ENCODE results near the gene FREM2.

Gene FREM2

DNA sequence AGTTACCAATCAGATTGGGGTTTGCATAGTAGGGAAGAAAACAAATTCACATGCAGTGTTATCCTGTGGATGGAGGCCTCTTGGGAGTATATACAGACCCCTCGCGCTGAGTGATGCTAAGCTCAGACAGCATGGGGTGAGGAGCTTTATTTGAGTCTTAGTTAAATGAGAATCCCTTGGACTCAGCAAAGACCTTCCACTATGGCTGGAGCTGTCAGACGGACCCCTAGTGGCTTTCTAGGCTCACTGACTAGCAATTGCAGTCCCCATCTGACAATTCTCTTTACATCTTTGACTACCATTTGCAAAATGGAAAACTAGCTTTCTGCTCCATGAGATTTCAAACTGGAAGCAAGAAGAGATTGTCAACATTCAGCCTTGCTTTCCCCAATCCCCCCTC is 213.3 kb downstream of the FREM2 start:
- no peak for DNase-seq

DNA sequence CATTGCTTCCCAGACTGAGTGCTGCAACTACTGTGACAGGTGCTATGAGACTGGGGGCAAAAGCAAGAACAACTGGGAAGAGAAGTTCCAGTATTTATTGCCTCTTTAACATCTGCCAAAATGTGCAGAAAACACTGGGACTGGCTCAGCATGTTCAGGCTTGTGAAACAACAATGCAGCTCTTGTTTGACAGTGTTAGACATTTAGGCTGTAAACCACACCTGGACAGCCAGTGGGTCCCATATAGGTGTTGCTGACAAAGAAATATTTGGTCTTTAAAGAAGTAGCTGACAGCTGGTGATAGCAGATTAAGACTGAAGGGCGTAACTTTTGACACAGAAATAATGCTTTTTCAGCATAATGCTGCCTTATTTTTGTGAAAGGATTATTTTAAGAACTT is 215.7 kb downstream of the FREM2 start:
- DNase-seq = no peak

DNA sequence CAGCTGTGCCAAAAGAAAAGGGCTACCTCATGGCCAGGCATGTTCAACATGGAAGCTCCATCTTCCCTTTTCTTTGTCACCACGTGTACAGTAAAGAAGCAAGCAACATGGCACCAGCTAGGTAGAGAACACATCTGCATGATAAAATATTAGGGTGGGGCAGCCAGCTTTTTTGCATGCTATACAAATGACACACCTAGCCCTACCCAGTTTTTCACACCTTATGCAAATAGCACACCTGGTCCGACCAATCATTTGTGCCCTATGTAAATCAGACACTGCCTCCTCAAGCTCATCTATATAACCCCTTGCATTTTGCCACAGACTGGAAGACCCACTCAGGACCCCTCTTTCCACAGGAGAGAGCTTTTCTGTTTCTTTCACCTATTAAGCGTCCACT is 218.2 kb downstream of the FREM2 start:
- no peak for DNase-seq

DNA sequence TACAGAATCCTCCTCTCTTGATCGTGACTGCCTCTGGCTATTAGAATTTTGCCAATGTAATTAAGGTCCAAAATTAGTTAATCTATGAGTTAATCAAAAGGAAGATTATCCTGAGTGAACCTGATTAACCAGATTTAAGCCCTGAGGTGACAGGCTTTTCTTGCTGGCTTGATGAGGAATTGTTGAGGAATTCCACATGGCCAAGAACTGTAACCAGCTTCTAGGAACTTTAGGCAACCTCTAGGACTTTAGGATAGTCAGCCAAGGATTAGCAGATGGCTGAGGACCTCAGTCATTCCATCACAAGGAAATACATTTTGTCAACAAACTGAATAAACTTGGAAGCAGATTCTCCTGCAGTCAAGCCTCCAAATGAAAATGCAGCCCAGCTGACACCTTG is 219.0 kb downstream of the FREM2 start:
- DNase-seq = no peak

DNA sequence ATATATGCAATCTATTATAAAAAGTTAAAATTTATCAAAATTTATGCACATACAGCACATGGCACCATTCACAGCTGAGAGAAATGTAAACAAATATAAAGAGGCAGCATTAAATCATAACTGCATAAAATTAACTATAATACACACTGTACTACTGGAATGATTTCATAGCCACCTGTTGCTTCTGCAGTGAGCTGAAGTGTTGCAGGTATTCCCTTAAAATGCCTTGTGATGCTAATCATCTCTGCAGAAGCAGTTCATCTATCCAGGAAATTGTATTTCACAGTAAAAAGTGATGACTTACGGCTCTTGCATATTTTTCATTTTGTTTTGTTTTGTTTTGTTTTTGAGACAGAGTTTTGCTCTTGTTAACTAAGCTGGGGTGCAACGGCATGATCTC is 221.7 kb downstream of the FREM2 start:
- DNase-seq = no peak

DNA sequence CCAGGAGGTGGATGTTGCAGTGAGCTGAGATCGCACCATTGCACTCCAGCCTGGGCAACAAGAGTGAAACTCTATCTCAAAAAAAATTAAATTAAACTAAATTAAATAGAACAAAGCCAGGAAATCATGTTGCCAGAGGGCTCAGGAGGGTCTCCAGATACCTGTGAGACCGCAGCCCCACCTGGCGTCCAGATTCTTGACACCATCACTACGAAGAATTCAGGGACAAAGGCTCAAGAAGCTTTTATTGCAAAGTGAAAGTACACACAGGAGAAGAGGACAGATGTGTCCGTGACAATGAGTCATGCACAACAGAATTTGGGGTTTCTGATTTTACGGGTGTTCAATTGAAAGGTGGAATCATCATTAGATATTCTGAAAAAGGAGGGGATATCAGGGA is 227.2 kb downstream of the FREM2 start:
- DNase-seq = no peak

DNA sequence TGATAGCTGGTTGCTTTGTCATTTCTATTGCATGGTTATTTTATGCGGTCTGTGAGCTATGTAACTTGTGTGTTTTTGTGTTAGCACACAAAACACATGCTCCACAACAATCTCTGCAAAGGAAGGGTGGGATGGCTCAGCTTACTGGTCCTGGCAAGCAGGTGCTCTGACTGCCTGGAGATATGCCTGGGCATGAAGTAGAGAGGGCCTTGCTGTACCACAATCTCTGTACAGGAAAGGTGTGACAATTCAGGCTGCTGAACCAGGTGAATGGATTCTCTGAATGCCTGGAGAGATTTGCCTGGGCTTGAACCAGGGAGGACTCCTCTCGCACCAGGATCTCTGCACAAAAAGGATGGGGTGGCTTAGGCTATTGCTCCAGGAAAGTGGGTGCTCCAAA is 234.2 kb downstream of the FREM2 start:
- DNase-seq = no peak

DNA sequence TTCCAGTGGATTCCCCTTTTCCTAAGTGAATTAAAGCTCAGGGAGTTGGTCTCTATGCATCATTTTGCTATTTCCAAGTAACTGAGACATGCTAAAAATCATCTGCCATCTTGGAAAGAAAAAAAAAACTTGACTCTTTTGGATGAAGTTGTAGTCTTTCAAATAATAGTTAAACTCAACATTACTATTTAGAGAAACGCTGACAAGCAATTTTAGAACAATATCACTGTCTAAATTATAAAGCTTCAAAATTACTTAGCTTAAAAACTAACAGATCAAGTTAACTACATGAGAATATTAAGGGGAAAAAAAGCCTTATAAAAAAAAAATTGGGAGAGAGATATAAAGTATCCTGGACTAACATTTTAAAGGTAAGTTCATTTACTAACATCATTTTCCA is 235.3 kb downstream of the FREM2 start:
- no peak for DNase-seq

DNA sequence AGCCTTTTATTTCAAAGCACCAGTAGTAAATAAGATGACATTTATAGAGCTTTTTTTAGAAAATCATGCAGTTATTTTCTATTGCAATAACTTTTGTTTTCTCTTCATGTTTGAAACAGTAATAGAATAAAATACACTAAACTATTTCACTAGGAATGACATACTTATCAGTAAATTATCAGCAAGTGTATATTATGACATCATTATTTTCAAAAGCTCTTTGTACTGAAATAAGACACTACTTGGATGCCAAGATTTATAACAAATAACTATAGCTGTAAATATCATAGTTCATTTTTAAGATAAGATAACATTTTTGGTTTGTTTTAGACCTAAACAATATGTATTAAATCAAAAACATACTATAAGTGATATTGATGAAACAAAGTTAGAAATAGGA is 246.9 kb downstream of the FREM2 start:
- DNase-seq = no peak

All from NCI-H446 (cell line).